ENCODE results near the gene GSK3A. TPM values are rescaled to one million over a fixed set of nuclear protein-coding genes. Genes with fewer than 3 reads are reported as not detected.

Gene GSK3A
- polyA plus RNA-seq, 3 donors, result 70.3 to 85.9 (median 84.1) TPM

DNA sequence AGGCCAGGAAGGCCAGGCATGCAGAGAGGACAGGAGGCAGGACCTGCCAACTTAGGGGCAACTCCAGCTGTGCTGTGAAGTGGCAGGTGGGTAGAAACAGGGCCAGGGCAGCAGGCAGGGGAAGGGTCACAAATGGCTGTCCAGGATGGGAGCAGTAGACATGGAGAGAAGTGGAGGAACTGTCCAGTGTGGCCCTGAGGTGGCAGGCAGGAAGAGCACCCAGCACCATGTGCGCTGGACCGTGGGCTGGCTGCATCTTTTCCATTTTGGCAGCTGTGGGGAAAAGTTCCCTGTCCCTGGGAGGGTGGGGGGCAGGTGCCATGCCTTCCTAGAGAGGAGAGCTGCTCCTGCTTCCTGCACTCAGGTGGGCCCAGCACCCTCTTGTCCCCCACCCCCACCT is 38.7 kb downstream of the GSK3A start:
- no peak for DNase-seq

DNA sequence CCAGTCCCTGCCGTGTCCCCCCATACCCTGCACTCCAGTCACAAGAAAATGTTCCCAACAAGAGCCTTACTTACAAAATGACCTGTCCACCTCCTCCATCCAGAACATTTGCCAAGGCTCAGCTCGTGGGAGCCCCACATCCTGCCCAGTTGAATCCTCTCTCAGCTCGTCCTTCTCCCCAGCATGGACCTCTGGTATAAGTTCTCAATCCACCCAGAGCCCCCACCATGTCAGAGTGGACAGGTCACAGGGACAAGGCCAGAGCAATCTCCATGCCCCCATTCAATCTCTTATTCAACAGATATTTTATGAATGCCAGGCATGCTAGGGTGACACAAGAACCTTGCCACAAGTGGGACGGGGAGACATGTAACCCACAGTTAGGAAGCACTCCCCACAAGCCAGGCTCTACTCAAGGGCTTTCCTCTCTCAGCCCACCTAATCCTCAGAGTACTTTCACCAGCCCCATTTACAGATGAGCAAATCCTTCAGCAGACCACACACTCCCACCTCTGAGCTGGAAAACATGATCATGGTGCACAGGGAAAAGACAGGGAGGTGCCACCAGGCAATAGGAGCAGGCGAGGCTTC is 40.0 kb downstream of the GSK3A start:
- DNase-seq, result no peak

DNA sequence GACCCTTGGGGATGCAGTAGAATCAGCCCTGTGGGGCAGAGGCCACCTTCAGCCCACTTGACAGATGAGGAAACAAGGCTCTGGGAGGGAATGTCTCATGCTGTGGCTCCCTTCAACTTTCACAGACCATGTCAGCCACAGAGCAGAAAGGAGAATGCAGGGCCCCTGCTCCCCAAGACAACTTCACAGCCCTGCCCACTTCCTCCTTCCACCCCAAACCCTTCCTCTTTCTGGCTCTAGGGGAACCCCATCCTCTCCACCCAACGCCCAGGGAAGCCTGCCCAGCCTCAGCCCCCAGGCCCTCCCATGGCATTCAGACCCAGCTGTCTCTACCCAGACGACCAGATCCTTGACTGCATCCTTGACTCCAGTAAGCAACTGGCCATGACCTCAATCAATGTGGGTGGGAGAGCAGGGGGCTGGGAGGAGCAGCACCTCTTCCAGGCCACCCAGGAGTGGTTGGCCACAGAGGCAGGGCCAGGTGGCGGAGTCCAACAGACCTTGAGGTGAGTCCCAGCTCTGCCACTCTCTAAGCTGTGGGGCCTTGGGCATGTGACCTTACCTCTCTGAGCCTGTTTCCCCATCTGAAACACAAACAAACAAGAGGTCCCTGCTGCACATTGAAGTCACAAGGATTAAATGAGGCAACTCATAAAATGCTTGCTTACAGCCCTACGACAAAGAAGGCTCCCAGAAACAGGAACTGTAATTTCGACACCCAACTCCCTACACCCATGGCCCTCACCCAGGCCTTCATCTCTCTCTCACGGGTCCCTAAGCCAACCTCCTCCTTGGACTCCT is 40.7 kb downstream of the GSK3A start:
- no peak for DNase-seq

DNA sequence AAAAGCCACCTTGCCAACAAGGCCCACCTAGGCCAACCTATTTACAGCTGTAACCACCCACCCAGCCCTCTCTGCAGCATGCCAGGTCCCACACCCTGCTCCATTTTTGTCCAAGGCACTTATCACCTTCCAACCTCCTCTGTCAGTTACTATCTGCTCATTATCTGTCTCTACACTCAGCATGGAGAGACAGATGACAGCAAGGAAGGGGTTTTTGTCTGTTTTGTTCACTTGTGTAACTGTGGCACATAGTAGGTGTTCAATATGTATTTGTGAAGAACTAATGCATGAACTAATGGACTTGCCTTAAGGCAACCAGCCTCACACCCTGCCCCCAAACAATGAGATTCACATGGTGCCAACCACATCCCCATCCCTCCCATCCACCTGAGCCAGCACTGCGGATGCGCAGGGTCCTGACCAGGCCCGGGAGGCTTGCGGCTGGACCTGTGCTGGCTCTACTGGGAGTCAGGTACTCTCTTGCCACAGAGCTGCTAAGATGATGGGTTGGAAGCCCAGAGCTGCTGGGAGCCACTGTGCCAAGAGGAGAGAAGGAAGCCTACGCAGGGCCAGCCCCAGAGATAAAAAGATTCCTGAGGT is 42.2 kb downstream of the GSK3A start:
- DNase-seq, result no peak

DNA sequence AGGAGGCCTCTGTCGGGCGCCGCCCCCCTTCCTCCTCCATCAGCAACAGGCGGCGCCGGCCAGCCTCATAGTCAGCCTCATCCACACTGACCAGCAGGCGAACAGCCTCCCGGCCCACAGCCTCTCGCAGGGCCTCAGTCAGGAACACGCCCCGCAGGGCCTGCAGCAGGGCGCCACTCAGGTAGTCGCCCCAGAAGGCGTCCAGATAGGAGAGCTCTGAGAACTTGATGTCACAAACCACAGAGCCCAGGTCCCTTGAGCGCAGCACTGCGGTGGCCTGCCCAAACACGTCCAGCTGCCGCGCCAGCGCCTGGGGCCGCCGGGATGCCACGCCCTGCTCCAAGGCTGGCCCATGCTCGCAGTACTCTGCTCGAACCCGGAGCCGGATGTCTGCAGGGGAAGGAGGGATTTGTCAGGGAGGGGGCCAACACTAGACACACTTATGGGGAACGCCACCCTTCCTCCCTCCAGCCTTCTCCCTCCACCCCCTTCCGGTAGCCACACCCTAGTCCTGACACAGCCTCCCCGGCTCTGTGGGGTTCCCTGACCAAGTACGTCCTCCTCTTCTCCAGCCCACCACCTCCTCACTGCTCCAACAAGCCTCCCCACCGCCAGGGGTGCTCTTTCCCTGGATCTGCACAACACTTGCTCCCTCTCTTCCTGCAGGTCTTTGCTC is 42.8 kb downstream of the GSK3A start:
- no peak for DNase-seq

DNA sequence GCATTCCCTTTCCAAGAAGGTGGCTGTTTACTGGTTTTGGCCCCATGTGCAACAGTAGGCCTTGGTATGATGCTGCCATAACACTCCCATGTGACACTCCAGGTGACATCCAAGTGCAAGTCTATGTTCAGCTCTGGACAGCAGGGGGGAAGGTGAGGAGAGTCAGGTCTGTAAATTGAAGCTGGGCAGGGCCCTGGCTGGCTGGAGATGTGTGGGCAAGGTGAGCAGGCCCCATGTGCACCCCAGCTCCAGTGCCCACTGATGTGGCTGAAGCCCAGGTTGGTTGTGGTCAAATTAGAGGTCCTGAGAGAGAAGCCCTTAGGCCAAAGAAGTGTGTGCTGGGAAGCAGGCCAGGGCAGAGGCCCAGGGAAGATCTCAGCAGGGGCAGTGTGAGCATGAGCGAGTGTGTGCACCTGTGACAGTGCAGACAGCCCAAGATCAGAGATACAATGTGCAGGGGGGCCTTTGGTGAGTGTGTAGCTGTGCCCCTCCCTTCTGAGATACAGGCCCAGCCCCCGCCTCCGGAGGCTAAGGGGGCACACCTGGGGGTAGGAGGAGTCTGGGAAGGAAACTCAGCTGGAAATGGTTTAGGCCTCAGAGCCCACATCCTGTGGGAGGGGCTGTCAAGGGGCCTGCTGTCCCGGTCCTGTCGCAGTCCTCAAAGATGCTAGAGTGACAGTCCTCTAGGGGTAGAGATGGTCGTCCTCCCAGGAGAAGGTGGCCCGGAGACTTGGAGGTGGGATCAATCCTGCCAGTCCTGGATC is 43.5 kb downstream of the GSK3A start:
- no peak for DNase-seq

DNA sequence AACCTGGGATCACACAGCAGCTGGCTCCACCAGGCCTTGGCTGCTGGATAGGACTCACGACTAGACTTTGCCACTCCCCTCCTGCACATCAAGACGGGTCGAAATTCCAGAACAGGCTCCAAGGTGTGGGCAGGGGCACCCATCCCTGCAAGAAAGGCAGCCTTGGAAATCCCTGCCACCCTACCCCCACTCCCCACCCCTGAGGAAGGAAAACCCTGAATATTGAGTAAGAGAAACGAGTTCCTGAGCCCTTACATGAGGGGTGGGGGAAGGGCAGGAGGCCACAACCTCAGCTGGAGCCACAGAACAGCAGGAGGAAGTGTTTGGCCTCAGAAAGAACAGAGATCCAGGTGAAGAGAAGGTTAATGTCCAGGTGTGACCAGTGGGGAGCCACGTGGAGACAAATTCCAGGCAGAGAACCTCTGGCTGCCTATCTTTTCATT is 45.0 kb downstream of the GSK3A start:
- DNase-seq, result no peak

DNA sequence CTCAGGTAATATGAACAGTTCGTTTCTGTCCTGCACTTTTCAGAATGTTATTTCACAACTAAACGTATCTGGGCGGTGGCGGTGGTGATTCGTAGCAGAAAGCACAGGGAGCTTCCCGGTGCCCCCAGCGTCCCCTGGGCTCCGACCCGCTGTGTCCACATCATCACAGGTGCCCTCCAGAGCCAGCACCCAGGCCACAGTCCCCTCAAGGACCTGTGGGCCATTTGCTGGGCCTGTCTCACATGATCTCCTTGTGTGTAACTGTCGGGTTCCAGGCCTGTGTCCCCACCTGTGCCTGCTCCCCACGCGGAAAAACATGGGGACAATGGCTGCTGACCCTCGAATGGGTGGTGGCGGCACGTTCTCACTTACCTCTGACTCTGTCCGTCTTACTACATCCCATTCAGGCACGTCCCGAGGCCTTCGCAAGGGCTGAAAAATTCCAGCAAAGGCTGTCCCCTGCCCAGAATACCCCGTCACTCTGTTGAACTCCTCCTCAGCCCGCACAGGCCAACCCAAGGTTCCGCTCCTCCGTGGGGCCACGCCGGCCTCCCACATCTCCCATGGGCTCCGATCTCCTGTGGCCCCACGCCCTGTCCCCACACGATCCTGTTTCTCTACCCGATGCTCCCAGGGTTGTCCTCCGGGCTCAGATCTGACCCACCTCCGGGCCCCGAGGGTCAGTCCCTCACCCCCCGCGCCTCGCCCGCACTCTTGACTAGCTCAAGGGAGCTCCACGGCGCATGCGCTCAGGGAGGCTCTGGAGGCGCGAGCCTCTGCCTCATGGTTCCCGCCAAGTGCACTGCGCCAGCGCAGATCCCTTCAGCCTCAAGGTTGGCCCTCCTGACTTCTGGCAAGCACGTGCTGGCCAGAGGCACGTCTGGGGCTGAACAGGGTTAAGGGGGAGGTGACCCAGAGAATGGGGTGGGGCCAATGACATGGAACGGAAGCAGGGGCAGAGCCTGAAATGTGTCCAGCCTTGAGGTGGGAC is 46.1 kb downstream of the GSK3A start:
- DNase-seq, result no peak

DNA sequence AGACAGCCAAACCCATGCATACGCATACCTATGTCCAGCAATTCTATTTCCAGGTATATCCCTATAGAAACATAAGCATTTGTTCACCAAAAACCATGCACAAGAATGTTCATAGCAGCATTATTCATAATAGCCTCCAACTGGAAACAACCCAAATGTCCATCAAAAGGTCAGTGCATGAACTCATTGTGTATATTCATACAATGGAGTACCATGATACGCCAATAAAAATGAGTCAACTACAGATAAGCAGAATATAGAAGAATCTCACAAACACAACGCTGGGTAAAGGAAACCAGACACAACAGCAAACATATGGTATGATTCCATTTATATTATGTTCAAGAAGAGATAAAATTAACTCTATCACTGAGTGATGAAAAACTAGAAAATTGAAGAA is 48.7 kb downstream of the GSK3A start:
- no peak for DNase-seq

DNA sequence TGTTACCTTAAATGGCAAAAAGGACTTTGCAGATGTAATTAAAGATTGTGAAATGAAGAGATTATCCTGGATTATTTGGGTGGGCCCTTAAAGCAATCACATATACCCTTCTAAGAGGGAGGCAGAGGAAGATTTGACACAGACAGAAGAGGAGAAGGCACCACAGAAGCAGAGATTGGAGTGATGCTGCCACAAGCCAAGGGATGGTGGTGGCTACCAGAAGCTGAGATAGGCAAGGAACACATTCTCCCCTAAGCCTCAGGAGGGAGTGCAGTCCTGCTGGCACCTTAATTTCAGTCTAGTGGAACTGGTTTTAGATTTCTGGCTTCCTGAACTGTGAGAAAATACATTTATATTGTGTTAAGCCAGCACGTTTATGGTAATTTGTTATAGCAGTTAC is 49.1 kb downstream of the GSK3A start:
- no peak for DNase-seq

DNA sequence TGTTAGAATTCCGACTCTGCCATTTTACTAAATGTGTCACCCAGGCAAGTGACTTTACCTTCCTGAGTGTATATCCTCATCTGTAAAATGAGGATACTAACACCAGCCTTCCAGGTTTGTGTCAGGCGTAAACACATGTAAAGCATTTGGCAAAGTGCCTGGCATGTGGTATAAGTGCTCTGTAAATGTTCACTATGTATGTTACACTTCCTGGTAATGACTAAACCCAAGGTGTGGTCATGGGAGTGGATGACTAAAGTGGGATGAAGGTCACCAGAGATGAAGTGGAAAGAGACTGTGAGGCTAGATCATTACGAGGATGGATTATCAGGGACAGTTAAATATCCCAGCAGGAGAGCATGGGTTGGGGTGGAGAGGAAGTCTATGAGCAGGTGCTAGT is 50.5 kb downstream of the GSK3A start:
- no peak for DNase-seq

DNA sequence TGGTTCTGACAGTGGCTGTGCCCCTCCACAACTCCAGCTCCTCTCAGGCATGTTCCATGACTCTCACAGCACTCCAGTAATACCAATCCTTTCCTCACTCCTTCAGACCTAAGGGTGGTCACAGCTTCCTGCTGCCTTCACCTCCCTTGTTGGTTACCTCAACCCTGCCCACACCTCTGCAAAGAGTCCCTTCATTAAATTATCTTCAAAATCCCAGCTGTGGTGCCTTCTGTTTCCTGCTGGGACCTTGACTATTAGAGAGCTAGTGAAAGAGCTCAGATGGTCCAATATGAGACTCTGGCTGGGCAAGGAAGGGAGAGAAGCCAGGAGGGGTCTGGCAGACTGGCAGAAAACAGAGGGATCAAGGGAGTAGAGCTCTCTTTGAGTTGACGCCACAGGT is 51.1 kb downstream of the GSK3A start:
- DNase-seq, result no peak

DNA sequence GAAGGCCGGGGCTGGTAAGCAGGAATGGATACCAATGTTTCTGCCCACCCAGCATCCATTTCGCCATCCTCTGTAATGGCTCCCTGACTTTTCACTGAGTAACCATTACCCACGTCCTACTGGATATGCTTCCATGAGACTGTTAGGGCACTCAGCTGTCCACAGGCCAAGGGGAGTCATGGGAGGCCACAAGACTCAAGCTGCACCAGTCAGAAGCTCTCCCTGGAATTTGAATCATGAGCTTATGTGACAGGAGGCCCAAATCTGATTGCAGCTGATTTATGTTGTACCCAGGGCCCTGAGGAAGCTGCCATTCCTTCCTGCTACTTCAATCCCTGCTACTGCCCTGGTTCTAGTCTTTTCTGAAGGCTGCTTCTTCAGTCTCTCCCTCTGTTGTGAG is 53.3 kb downstream of the GSK3A start:
- DNase-seq, result no peak

DNA sequence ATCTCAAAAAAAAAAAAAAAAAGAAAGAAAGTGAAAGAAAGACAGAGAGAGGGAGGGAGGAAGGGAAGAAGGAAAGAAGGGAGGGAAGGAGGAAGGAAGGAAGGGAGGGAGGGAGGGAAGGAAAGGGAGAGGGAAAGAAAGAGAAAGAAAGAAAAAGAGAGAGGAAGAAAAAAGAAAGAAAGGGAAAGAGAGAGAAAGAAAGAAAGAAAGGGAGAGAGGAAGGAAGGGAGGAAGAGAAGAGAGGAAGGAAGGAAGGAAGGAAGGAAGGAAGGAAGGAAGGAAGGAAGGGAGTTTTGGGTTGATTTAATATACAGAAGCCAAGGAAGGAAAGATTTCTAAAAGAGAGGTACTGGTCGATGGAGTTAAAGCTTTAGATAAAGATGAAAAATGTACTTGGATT is 53.7 kb downstream of the GSK3A start:
- no peak for DNase-seq

DNA sequence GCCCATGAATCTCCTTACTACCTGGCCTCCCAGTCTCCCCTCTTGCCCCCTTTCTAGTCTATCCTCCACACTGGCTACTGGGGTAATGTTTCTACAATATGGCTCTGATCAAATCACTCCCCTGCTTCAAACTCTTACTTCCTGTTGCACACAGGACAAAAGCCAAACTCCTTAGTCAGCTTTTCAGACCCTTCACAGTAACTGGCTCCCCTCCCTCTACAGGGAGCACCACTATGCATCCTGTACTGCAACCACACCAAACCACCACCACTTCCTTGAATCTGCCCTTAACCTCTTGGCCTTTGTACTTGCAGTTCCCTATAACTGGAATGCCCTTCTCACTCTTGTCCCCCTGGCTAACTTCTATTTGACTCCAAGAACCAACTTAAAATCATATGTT is 57.1 kb downstream of the GSK3A start:
- DNase-seq, result no peak

DNA sequence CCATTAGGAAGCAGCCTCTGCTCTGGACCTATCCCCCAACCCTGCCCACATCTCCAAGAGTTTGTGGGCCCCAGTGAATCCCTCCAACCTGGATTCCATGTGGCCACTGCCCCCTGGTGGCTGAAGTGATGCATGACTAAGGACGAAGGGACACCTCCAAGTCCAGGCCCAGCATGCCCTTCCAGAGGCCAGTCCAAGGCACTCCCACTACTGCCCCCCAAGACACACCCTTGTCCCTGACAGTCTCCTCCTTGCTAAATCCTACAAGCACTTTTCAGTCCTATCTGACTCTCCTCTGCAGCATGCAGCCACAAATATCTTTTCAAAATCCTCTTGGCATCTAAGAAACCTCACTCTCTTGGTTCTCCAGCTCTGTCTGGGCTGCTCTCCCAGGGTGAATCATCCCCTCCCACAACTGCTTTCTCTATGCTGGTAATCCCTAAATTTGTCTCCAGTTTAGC is 58.0 kb downstream of the GSK3A start:
- DNase-seq, result peak; percentile 62

Measured in renal pelvis (tissue), 4 donors.